H9 (cell line): ENCODE results near the gene USP22. TPM values are rescaled to one million over a fixed set of nuclear protein-coding genes. Genes with fewer than 3 reads are reported as not detected.

ENCODE experiments used
- DNase-seq: peaks from one replicate; pipeline ENCODE4 v3.0.0-alpha.2; 2017
- H2AFZ ChIP-seq: one replicate; pipeline ENCODE4 v1.6.1; 2013; ENCODE audit warnings: mild to moderate bottlenecking, low read length, control low read depth, moderate library complexity
- H2AK5ac ChIP-seq: 2 replicates; pipeline ENCODE4 v1.6.1; 2013; ENCODE audit warnings: low read length, control low read depth, mixed read lengths; ENCODE audit not compliant: insufficient read length
- H2BK120ac ChIP-seq: one replicate; pipeline ENCODE4 v1.6.1; 2013; ENCODE audit warnings: low read depth, mild to moderate bottlenecking, low read length, control low read depth, inconsistent platforms; ENCODE audit not compliant: poor library complexity, severe bottlenecking
- H2BK12ac ChIP-seq: 2 replicates; pipeline ENCODE4 v1.6.1; 2013; ENCODE audit warnings: low read length, control low read depth, mixed read lengths, low read depth; ENCODE audit not compliant: insufficient read length
- H2BK15ac ChIP-seq: 2 replicates; pipeline ENCODE4 v1.6.1; 2013; ENCODE audit warnings: low read depth, low read length, control low read depth
- H2BK20ac ChIP-seq: one replicate; pipeline ENCODE4 v1.6.1; 2013; ENCODE audit warnings: low read depth, mild to moderate bottlenecking, low read length, control low read depth, inconsistent platforms; ENCODE audit not compliant: poor library complexity, severe bottlenecking
- H2BK5ac ChIP-seq: 2 replicates; pipeline ENCODE4 v1.6.1; 2013; ENCODE audit warnings: low read length, control low read depth, mixed read lengths; ENCODE audit not compliant: insufficient read length
- H3K14ac ChIP-seq: 2 replicates; pipeline ENCODE4 v1.6.1; 2013; ENCODE audit warnings: low read length, control low read depth; ENCODE audit not compliant: insufficient read depth
- H3K18ac ChIP-seq: 2 replicates; pipeline ENCODE4 v1.6.1; 2013; ENCODE audit warnings: low read depth, mild to moderate bottlenecking, mixed read lengths, low read length, control low read depth; ENCODE audit not compliant: insufficient read length
- H3K23ac ChIP-seq: 2 replicates; pipeline ENCODE4 v1.6.1; 2013; ENCODE audit warnings: low read length, control low read depth, mixed read lengths, low read depth; ENCODE audit not compliant: insufficient read length
- H3K23me2 ChIP-seq: 2 replicates; pipeline ENCODE4 v1.6.1; 2013; ENCODE audit warnings: low read depth, mild to moderate bottlenecking, mixed read lengths, low read length, control low read depth; ENCODE audit not compliant: insufficient read length, poor library complexity, severe bottlenecking
- H3K27ac ChIP-seq: 2 replicates; pipeline ENCODE4 v1.5.1; 2013; ENCODE audit warnings: low read length, control low read depth, mixed read lengths, low read depth; ENCODE audit not compliant: insufficient read length
- H3K27me3 ChIP-seq: 2 replicates; pipeline ENCODE4 v1.6.1; 2013; ENCODE audit warnings: low read length, control low read depth, inconsistent platforms; ENCODE audit not compliant: insufficient read depth
- H3K4ac ChIP-seq: 2 replicates; pipeline ENCODE4 v1.6.1; 2013; ENCODE audit warnings: low read depth, mild to moderate bottlenecking, control low read depth, inconsistent platforms, low read length, moderate library complexity
- H3K4me1 ChIP-seq: 2 replicates; pipeline ENCODE4 v1.6.1; 2013; ENCODE audit warnings: low read length, control low read depth, inconsistent platforms; ENCODE audit not compliant: insufficient read depth
- H3K4me2 ChIP-seq: 2 replicates; pipeline ENCODE4 v1.6.1; 2013; ENCODE audit warnings: low read length, control low read depth, mixed read lengths; ENCODE audit not compliant: insufficient read length, insufficient read depth
- H3K56ac ChIP-seq: 2 replicates; pipeline ENCODE4 v1.6.1; 2013; ENCODE audit warnings: low read depth, mild to moderate bottlenecking, mixed read lengths, low read length, control low read depth; ENCODE audit not compliant: insufficient read length
- H3K79me1 ChIP-seq: 2 replicates; pipeline ENCODE4 v1.6.1; 2013; ENCODE audit warnings: low read depth, mild to moderate bottlenecking, moderate library complexity, low read length, control low read depth, inconsistent platforms; ENCODE audit not compliant: insufficient read depth, poor library complexity, severe bottlenecking
- H3K79me2 ChIP-seq: 2 replicates; pipeline ENCODE4 v1.6.1; 2013; ENCODE audit warnings: low read length, control low read depth, inconsistent platforms; ENCODE audit not compliant: insufficient read depth
- H3K9ac ChIP-seq: 2 replicates; pipeline ENCODE4 v1.6.1; 2013; ENCODE audit warnings: low read length, control low read depth, mixed read lengths; ENCODE audit not compliant: insufficient read length; ENCODE audit errors: extremely low read depth
- H3K9me3 ChIP-seq: one replicate; pipeline ENCODE4 v1.6.1; 2013; ENCODE audit warnings: low read depth, low read length, inconsistent platforms; ENCODE audit not compliant: control insufficient read depth
- H3T11ph ChIP-seq: one replicate; pipeline ENCODE4 v1.6.1; 2013; ENCODE audit warnings: mild to moderate bottlenecking, low read length, control low read depth, inconsistent platforms
- H4K20me1 ChIP-seq: one replicate; pipeline ENCODE4 v1.6.1; 2013; ENCODE audit not compliant: control insufficient read depth, insufficient read length, insufficient read depth
- H4K5ac ChIP-seq: 2 replicates; pipeline ENCODE4 v1.6.1; 2013; ENCODE audit warnings: low read depth, mild to moderate bottlenecking, mixed read lengths, low read length, control low read depth; ENCODE audit not compliant: insufficient read length
- H4K8ac ChIP-seq: replicated peaks from 2 replicates; pipeline ENCODE4 v1.6.1; 2013; ENCODE audit warnings: low read length, control low read depth, mixed read lengths, low read depth; ENCODE audit not compliant: insufficient read length
- H4K91ac ChIP-seq: 2 replicates; pipeline ENCODE4 v1.6.1; 2013; ENCODE audit warnings: low read depth, mild to moderate bottlenecking, moderate library complexity, mixed read lengths, low read length, control low read depth; ENCODE audit not compliant: insufficient read length
- H3K27ac Mint-ChIP-seq, 3 experiments: 2 replicates in 2 of 3; 3 replicates in 1 of 3; pipeline ENCODE4 v1.8.0; 2020 to 2021; ENCODE audit warnings: mixed read lengths in 3 of 3, mild to moderate bottlenecking in 1 of 3, moderate library complexity in 1 of 3
- H3K27me3 Mint-ChIP-seq: 2 replicates; pipeline ENCODE4 v1.8.0; 2021; ENCODE audit warnings: low read depth, mild to moderate bottlenecking, moderate library complexity, mixed read lengths
- H3K36me3 Mint-ChIP-seq, 3 experiments: 2 replicates in 2 of 3; 3 replicates in 1 of 3; pipeline ENCODE4 v1.8.0; 2020 to 2021; ENCODE audit warnings: low read depth in 3 of 3, mixed read lengths in 3 of 3; ENCODE audit not compliant: insufficient read depth in 1 of 3
- H3K4me1 Mint-ChIP-seq, 2 experiments: 2 replicates each; pipeline ENCODE4 v1.8.0; 2020; ENCODE audit warnings: mixed read lengths in 2 of 2
- H3K4me3 Mint-ChIP-seq, 2 experiments: 2 replicates in 1 of 2; 3 replicates in 1 of 2; pipeline ENCODE4 v1.8.0; 2020 to 2021; ENCODE audit warnings: mild to moderate bottlenecking in 2 of 2, mixed read lengths in 2 of 2, moderate library complexity in 1 of 2
- H3K9me3 Mint-ChIP-seq, 2 experiments: 2 replicates in 1 of 2; 3 replicates in 1 of 2; pipeline ENCODE4 v1.8.0; 2020; ENCODE audit warnings: mild to moderate bottlenecking in 2 of 2, mixed read lengths in 2 of 2, moderate library complexity in 1 of 2
- WGBS: extraction: QIAGEN DNeasy Blood & Tissue Kit; methylation state at CpG from one replicate; pipeline ENCODE4 v1.1.7; 2013; ENCODE audit warnings: missing lambda C conversion rate, low lambda C conversion rate, mixed read lengths; ENCODE audit not compliant: insufficient read length; ENCODE audit errors: extremely low coverage; 5-methylcytosine and 5-hydroxymethylcytosine counted together
- total RNA-seq: library from RNA; stranded (reverse); gene quantifications from 2 replicates; pipeline ENCODE4 v1.2.1, GENCODE V29; 2021
- TF ChIP-seq, protein P1 (sequence below): fragments of 200-600 bp; sonication (generic); conservative IDR thresholded peaks from 3 replicates; pipeline ENCODE4 v1.8.0; 2021; ENCODE audit warnings: antibody characterized with exemption, mild to moderate bottlenecking

USP22 gene
- total RNA-seq, 1 experiment from 2014 or later = 345 TPM

DNA sequence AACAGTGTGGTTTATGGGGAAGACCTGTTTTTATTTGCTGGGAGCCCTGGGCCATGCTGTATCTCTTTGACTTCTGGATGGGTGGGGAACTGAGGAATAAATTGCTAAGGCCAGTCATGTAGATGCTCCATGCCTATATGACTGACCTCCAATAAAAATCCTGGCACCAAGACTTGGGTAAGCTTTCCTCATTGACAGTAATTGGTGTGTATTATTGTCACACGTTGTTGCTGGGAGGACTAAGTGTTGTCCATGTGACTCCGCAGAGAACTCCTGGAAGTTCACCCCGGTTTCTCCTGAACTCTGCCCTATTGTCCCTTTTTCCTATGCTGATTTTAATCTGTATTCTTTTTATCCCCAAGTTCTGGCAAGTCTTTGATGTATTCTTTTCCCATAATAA is 33.4 kb upstream of the USP22 start:
- Histone ChIP-seq H3K79me1 (no peaks in the 10 kb centered on the region), H3K4ac (no peak overlapping the region), H3T11ph (no peak overlapping the region), H3K4me2 (no peak overlapping the region), H3K23me2 (no peaks in the 10 kb centered on the region), H3K18ac (no peak overlapping the region), H3K9ac (no peak overlapping the region), H4K20me1 (no peaks in the 10 kb centered on the region), H4K5ac (no peak overlapping the region), H2BK20ac (no peak overlapping the region), H2AK5ac (no peak overlapping the region), H2BK5ac (no peak overlapping the region), H3K14ac (no peak overlapping the region), H2BK120ac (no peak overlapping the region), H3K9me3 (no peaks in the 10 kb centered on the region), H3K27me3 (no peaks in the 10 kb centered on the region), H2BK15ac (no peak overlapping the region), H4K8ac (no peak overlapping the region), H4K91ac (no peak overlapping the region), H3K27ac (no peak overlapping the region), H3K79me2 (no peaks in the 10 kb centered on the region), H3K23ac (no peak overlapping the region), H2BK12ac (no peak overlapping the region), H3K4me1 (no peaks in the 10 kb centered on the region), H3K56ac (no peak overlapping the region), H2AFZ (no peak overlapping the region)
- TF ChIP-seq, protein P1, sequence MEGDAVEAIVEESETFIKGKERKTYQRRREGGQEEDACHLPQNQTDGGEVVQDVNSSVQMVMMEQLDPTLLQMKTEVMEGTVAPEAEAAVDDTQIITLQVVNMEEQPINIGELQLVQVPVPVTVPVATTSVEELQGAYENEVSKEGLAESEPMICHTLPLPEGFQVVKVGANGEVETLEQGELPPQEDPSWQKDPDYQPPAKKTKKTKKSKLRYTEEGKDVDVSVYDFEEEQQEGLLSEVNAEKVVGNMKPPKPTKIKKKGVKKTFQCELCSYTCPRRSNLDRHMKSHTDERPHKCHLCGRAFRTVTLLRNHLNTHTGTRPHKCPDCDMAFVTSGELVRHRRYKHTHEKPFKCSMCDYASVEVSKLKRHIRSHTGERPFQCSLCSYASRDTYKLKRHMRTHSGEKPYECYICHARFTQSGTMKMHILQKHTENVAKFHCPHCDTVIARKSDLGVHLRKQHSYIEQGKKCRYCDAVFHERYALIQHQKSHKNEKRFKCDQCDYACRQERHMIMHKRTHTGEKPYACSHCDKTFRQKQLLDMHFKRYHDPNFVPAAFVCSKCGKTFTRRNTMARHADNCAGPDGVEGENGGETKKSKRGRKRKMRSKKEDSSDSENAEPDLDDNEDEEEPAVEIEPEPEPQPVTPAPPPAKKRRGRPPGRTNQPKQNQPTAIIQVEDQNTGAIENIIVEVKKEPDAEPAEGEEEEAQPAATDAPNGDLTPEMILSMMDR = no peak
- no peak overlapping the region for H3K4me3 Mint-ChIP-seq
- H3K27ac Mint-ChIP-seq = no peak overlapping the region
- no peaks in the 10 kb centered on the region; the same call in 1 of the 2 replicates for H3K27me3 Mint-ChIP-seq
- no peak for DNase-seq
- no CpG with 5 or more reads among the region's 3 CpGs for WGBS
- H3K36me3 Mint-ChIP-seq = peaks cover 0 to under 1% (median 0%) of the 10 kb centered on the region in 3 experiments; a peak in 2 of 7 replicates
- H3K4me1 Mint-ChIP-seq = peaks cover 22 to 34% of the 10 kb centered on the region in 2 experiments
- peaks cover 3 to 5% of the 10 kb centered on the region in 2 experiments; a peak in 3 of 5 replicates for H3K9me3 Mint-ChIP-seq
